Left lung (tissue), 10 donors: ENCODE data around the gene CD7. TPM values are rescaled to one million over a fixed set of nuclear protein-coding genes. Genes with fewer than 3 reads are reported as not detected.

Experiments used
- ATAC-seq: fragments of 200-7000 bp; cut with Tn5 transposase; one replicate; pipeline ENCODE4 v1.9.1; 2020; ENCODE audit warnings: moderate library complexity
- DNase-seq, 4 donors: peaks; one replicate each; pipeline ENCODE4 v3.0.0-alpha.2; 2013 to 2020
- H3K27ac ChIP-seq, 2 donors: fragments of 200-600 bp; sonication (generic) in 1 of 2; one replicate each; pipeline versions ENCODE4 v1.5.0 to v1.8.0; 2020 to 2021
- H3K27me3 ChIP-seq, 2 donors: fragments of 200-600 bp; sonication (generic) in 1 of 2; one replicate each; pipeline versions ENCODE4 v1.5.0 to v1.8.0; 2020 to 2021
- H3K36me3 ChIP-seq, 2 donors: fragments of 200-600 bp; sonication (generic) in 1 of 2; one replicate each; pipeline versions ENCODE4 v1.5.0 to v1.8.0; 2020 to 2021
- H3K4me1 ChIP-seq, 2 donors: fragments of 200-600 bp; one replicate each; pipeline ENCODE4 v1.8.0; 2021
- H3K4me3 ChIP-seq, 2 donors: fragments of 200-600 bp; sonication (generic) in 1 of 2; one replicate each; pipeline versions ENCODE4 v1.5.0 to v1.8.0; 2020 to 2021; ENCODE audit warnings: mild to moderate bottlenecking in 1 of 2
- H3K9me3 ChIP-seq, 2 donors: fragments of 200-600 bp; sonication (generic) in 1 of 2; one replicate each; pipeline versions ENCODE4 v1.5.0 to v1.8.0; 2020 to 2021
- intact Hi-C, 2 donors: fragments of 100-400 bp; cut with DNase I; formaldehyde crosslinking; loops; one replicate each; pipeline versions ENCODE4 v1.11.2 to v1.14.2; 2022
- polyA plus RNA-seq, 6 donors: library from polyadenylated mRNA; unstranded; fragments of 120-200 nt; gene quantifications; one replicate each; pipeline ENCODE4 v1.2.1, GENCODE V29; 2013; ENCODE audit not compliant: insufficient read length in 6 of 6
- total RNA-seq, 2 donors: library from RNA; stranded (reverse); fragmentation: NEBNext Ultra II Directional; extraction: Animal tissue kit (Norgen Biotek cat#: 25700); gene quantifications; one replicate each; pipeline ENCODE4 v1.2.1, GENCODE V29; 2021
- TF ChIP-seq, protein P1 (sequence below), 2 donors: fragments of 200-600 bp; sonication (generic) in 1 of 2; IDR thresholded peaks; one replicate each; pipeline versions ENCODE4 v1.5.0 to v1.8.0; 2021; ENCODE audit warnings: antibody characterized with exemption in 2 of 2
- donor health status: DM: no; HTN: yes; CAD: no.
- donor health status: DM: no; HTN: no; CAD: no.

The CD7 gene
- total and polyA plus RNA-seq, 8 donors: 1.1 to 6.6 (median 1.7) TPM

- Histone ChIP-seq H3K9me3 (no peaks in the 10 kb centered on the region), H3K4me1 (peaks cover 0 to 8% of the 10 kb centered on the region in 2 donors), H3K4me3 (no peak overlapping the region), H3K36me3 (no peaks in the 10 kb centered on the region), H3K27ac (no peak overlapping the region), H3K27me3 (peaks cover 9 to 60% of the 10 kb centered on the region in 2 donors)
- TF ChIP-seq, protein P1, sequence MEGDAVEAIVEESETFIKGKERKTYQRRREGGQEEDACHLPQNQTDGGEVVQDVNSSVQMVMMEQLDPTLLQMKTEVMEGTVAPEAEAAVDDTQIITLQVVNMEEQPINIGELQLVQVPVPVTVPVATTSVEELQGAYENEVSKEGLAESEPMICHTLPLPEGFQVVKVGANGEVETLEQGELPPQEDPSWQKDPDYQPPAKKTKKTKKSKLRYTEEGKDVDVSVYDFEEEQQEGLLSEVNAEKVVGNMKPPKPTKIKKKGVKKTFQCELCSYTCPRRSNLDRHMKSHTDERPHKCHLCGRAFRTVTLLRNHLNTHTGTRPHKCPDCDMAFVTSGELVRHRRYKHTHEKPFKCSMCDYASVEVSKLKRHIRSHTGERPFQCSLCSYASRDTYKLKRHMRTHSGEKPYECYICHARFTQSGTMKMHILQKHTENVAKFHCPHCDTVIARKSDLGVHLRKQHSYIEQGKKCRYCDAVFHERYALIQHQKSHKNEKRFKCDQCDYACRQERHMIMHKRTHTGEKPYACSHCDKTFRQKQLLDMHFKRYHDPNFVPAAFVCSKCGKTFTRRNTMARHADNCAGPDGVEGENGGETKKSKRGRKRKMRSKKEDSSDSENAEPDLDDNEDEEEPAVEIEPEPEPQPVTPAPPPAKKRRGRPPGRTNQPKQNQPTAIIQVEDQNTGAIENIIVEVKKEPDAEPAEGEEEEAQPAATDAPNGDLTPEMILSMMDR (IDR thresholded peaks at IDR 0.05): no peak
- ATAC-seq (no peak), DNase-seq (peak in 1 of 4 donors; percentile 67)
- intact Hi-C loops: no loop called here
Measured at GRCh38 chr17:82309656-82310570, 7.5 kb downstream of the CD7 start.

DNA sequence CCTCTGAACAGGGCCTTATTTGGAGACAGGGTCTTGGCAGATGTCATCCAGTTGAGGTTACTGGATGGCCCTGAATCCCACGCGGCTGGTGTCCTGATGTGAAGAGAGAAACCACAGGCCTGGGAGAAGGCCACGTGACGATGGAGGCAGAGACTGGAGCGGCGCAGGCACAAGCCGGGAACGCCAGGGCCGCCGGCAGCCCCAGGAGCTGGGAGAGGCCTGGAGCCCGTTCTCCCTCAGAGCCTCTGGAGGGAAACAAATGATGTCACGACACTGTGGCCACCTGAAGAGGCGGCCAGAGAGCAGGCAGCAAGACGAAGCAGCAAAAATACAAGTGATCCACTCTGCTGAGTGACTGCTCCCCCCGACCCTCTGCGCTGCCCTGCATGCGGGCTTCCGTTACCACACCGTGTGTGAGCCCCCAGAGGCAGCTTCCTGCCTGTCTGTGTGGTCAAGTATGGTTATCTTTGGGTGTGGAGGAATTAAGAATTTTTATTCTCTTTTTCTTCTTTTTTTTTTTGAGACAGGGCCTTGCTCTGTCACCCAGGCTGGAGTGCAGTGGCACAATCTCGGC is 11.6 kb downstream of the CD7 start:
- H3K27ac ChIP-seq: no peak overlapping the region
- ATAC-seq (no peak), DNase-seq (peak in 1 of 4 donors; percentile 41)
- TF ChIP-seq, protein P1 (IDR thresholded peaks at IDR 0.05): no peak
- H3K36me3 ChIP-seq: no peaks in the 10 kb centered on the region
- intact Hi-C loops: no loop called here
- H3K9me3 ChIP-seq: no peaks in the 10 kb centered on the region
- no peak overlapping the region for H3K4me3 ChIP-seq
- peaks cover 0 to 14% of the 10 kb centered on the region in 2 donors for H3K4me1 ChIP-seq
- peaks cover 0 to 49% of the 10 kb centered on the region in 2 donors for H3K27me3 ChIP-seq

- Histone ChIP-seq H3K27me3 (peaks cover 0 to 42% of the 10 kb centered on the region in 2 donors), H3K27ac (no peak overlapping the region), H3K9me3 (no peaks in the 10 kb centered on the region), H3K4me1 (peaks cover 0 to 21% of the 10 kb centered on the region in 2 donors), H3K4me3 (no peak overlapping the region), H3K36me3 (no peaks in the 10 kb centered on the region)
- TF ChIP-seq, protein P1 (IDR thresholded peaks at IDR 0.05): no peak
- intact Hi-C loops: no loop called here
- ATAC-seq: no peak
- peak in 1 of 4 donors; percentile 69 for DNase-seq
Measured at GRCh38 chr17:82304826-82305726, 12.3 kb downstream of the CD7 start.

DNA sequence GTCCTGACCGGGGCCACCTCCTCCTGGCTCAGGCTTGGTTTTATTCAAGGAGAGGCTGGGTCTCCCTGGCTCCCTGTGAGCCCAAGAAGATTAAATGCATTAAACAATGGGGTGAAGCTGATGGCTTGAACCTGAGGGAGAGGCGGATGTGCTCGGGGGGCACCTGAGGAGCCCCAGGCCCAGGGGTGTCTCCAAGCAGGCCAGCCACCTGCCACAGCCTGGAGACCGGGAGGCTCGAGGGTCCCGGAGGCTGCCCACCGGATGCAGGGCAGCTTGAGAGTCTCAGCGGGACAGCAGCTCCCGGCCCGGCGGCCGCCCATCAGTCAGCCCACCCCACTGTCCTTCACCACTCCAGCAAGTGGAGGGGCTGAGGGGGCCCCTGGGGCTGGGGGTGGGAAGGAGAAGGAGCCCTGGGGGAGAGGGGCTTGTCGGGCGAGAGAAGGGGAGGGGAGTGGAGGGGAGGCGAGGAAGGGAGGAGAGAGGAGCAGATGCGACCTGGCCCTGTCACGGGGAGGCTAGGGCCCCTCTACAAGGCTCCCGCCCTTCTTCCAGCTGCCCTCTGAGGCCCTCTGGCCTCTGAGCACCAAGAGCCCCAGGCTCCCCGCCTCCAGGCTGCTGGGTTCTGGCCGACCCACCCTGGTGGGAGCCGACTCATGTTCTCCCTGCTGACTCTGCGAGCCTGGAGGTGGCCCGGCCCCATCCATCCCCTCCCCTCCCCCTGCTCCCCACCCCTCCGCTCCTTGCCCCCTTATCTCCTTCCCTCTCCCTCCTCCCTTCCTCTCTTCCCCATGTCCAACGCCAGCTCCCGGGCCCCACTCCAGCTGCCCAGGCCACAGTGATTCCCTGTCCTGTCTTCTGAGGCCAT is 13.2 kb downstream of the CD7 start:
- Histone ChIP-seq H3K4me1 (peaks cover 0 to 30% of the 10 kb centered on the region in 2 donors), H3K4me3 (no peak overlapping the region), H3K9me3 (no peaks in the 10 kb centered on the region), H3K27ac (no peak overlapping the region), H3K27me3 (peaks cover 0 to 33% of the 10 kb centered on the region in 2 donors), H3K36me3 (no peaks in the 10 kb centered on the region)
- TF ChIP-seq, protein P1 (IDR thresholded peaks at IDR 0.05): no peak
- ATAC-seq (no peak), DNase-seq (peak in 1 of 4 donors; percentile 68)
- intact Hi-C loops: no loop called here
